Measurements from ENCODE around the gene RENBP. TPM values are rescaled to one million over a fixed set of nuclear protein-coding genes. Genes with fewer than 3 reads are reported as not detected.

Gene RENBP
- total and polyA plus RNA-seq, 2 of the 13 experiments (the other 11 are each of a cell fraction or from before 2014, with no cell fraction given) = 1.4 to 2.6 TPM

- no peak for TF ChIP-seq ZNF891 (CRISPR knock-in tag; IDR thresholded peaks at IDR 0.05)
- no peak for TF ChIP-seq ZNF318 (CRISPR knock-in tag; IDR thresholded peaks at IDR 0.05)
- 0 out of 2 replicates have a peak, but pooled peaks have one; percentile 29 for TF ChIP-seq KMT2B (CRISPR knock-in tag; IDR thresholded peaks at IDR 0.05)
- no peak for TF ChIP-seq RFX3 (CRISPR knock-in tag; IDR thresholded peaks at IDR 0.05)
- no peak for TF ChIP-seq SRSF9 (IDR thresholded peaks at IDR 0.05; ENCODE audit: borderline replicate concordance, insufficient read depth, low read depth, low read length, poor library complexity, severe bottlenecking)
- no peak for TF ChIP-seq ZNF580 (CRISPR knock-in tag; IDR thresholded peaks at IDR 0.05; ENCODE audit: borderline replicate concordance, low read depth)
- TF ChIP-seq HHEX (CRISPR knock-in tag; IDR thresholded peaks at IDR 0.05) = no peak
- no peak for TF ChIP-seq TBL1XR1 (IDR thresholded peaks at IDR 0.05; ENCODE audit: borderline replicate concordance, low read length, partially characterized antibody)
- TF ChIP-seq ZNF597 (CRISPR knock-in tag; IDR thresholded peaks at IDR 0.05) = no peak
- TF ChIP-seq KLF13 (CRISPR knock-in tag; IDR thresholded peaks at IDR 0.05) = no peak
- no peak for TF ChIP-seq RNF2 (conservative IDR thresholded peaks at IDR 0.05; ENCODE audit: low read depth)
- TF ChIP-seq MED1 (CRISPR knock-in tag; IDR thresholded peaks at IDR 0.05) = peak; percentile 46; the same call in 1 of the 2 replicates
- no peak for TF ChIP-seq ZNF652 (CRISPR knock-in tag; IDR thresholded peaks at IDR 0.05; ENCODE audit: borderline replicate concordance, low read depth)
- TF ChIP-seq PAXIP1 (CRISPR knock-in tag; conservative IDR thresholded peaks at IDR 0.05) = no peak
- TF ChIP-seq SALL2 (CRISPR knock-in tag; IDR thresholded peaks at IDR 0.05) = 0 out of 2 replicates have a peak, but pooled peaks have one; percentile 19
- TF ChIP-seq ZEB1 (IDR thresholded peaks at IDR 0.05; ENCODE audit: insufficient replicate concordance, low read depth) = no peak
Observed at GRCh38 chrX:153927922-153928760, 16.3 kb downstream of the RENBP start (continued).

Data from HepG2 (cell line).